ENCODE results near the gene DACT2. TPM values are rescaled to one million over a fixed set of nuclear protein-coding genes. Genes with fewer than 3 reads are reported as not detected.
A peak's percentile ranks its signal among the peaks of the same experiment; 100 is the strongest.

The DACT2 gene
- total and polyA plus RNA-seq, 4 donors: 0.25 to 2.8 (median 0.88) TPM

DNA sequence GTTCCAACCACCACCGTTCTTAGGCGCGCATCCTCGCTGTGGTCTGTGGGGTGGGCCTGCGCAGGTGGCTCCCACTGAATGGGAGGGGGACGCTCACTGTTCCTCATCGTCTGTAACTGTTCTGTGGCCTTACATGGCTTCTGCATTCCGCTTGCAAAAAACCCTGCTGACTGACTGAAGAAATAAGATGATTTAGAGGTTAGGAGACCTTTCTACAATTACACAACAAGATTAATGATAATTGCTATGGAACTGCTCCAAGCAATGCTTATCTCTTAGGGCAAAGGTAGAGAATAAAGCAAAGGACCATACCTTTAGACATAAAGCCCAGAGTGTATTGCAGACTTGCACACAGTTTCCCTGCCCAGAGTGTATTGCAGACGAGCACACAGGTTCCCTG is 14.4 kb upstream of the DACT2 start:
- H3K9ac ChIP-seq (ENCODE audit: low read depth in 1 of 2, low read length in 2 of 2): no peak overlapping the region
- 82% methylated on average over 9 of the region's 9 CpGs for WGBS
- DNase-seq (ENCODE audit: low spot score): no peak
- H3K9me3 ChIP-seq (ENCODE audit: control insufficient read depth in 4 of 4, low read length in 3 of 4): no peaks in the 10 kb centered on the region
- H3K36me3 ChIP-seq (ENCODE audit: control insufficient read depth in 4 of 4, insufficient read depth in 3 of 4, low read depth in 1 of 4, low read length in 3 of 4): no peaks in the 10 kb centered on the region
- no peaks in the 10 kb centered on the region for H3K27me3 ChIP-seq (ENCODE audit: control insufficient read depth in 4 of 4, insufficient read depth in 4 of 4, low read length in 3 of 4)
- H3K27ac ChIP-seq (ENCODE audit: low read depth in 1 of 2, low read length in 2 of 2): no peak overlapping the region
- TF ChIP-seq RAD21 (IDR thresholded peaks at IDR 0.05) (no peak), HNF4A (conservative IDR thresholded peaks at IDR 0.05) (no peak), HNF4G (IDR thresholded peaks at IDR 0.05) (no peak), RXRA (IDR thresholded peaks at IDR 0.05) (no peak), GABPA (IDR thresholded peaks at IDR 0.05 in 1 of 2, conservative IDR thresholded peaks at IDR 0.05 in 1 of 2) (no peak)
- TF ChIP-seq, protein P1, sequence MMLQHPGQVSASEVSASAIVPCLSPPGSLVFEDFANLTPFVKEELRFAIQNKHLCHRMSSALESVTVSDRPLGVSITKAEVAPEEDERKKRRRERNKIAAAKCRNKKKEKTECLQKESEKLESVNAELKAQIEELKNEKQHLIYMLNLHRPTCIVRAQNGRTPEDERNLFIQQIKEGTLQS (IDR thresholded peaks at IDR 0.05): no peak
- H3K4me3 ChIP-seq (ENCODE audit: low read depth in 1 of 3, low read length in 3 of 3): no peak overlapping the region
- H3K4me1 ChIP-seq (ENCODE audit: control insufficient read depth in 4 of 4, insufficient read depth in 4 of 4, low read length in 3 of 4): no peaks in the 10 kb centered on the region

DNA sequence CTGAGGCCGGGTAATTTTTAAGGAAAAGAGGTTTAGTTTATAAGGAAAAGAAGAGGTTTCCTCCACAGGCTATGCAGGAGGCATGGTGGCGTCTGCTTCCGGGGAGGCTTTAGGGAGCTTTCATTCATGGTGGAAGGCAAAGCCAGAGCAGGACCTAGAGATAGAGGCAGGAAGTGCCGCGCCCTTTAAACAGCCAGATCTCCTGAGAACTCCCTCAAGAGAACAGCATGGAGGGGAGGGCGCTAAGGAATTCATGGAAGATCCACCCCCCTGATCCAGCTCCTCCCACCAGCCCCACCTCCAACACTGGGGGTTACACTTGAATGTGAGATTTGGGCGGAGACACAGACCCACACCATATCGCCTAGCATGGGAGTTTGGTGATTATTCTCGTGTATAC is 13.9 kb upstream of the DACT2 start:
- no peak overlapping the region for H3K27ac ChIP-seq (ENCODE audit: low read depth in 1 of 2, low read length in 2 of 2)

DNA sequence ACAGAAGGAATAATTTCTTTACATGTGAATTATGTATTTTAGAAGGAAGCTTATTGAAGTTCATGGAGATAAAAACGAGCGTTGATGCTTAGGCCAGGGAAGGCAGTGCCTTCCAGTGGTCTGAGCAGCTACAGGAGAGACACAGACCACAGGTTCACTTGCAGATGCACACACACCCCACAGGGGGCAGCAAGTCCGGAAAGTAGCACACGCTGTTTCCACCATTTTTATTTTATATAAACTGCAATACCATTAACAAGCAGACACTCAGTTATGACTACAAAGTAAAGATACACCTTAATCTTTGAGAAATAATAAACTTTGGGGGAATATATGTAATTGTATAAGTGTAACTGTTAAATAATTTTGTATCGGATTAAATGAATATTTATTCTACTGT is 13.5 kb upstream of the DACT2 start:
- H3K36me3 ChIP-seq (ENCODE audit: control insufficient read depth in 4 of 4, insufficient read depth in 3 of 4, low read depth in 1 of 4, low read length in 3 of 4): no peaks in the 10 kb centered on the region
- no peak overlapping the region for H3K4me3 ChIP-seq (ENCODE audit: low read depth in 1 of 3, low read length in 3 of 3)
- no peaks in the 10 kb centered on the region for H3K27me3 ChIP-seq (ENCODE audit: control insufficient read depth in 4 of 4, insufficient read depth in 4 of 4, low read length in 3 of 4)
- H3K4me1 ChIP-seq (ENCODE audit: control insufficient read depth in 4 of 4, insufficient read depth in 4 of 4, low read length in 3 of 4): no peaks in the 10 kb centered on the region
- H3K9me3 ChIP-seq (ENCODE audit: control insufficient read depth in 4 of 4, low read length in 3 of 4): no peaks in the 10 kb centered on the region
- 77% methylated on average over 5 of the region's 5 CpGs for WGBS
- no peak overlapping the region for H3K9ac ChIP-seq (ENCODE audit: low read depth in 1 of 2, low read length in 2 of 2)
- DNase-seq (ENCODE audit: low spot score): no peak
- no peak for TF ChIP-seq NR2F2 (IDR thresholded peaks at IDR 0.05)
- peak in 1 of 2 donors; percentile 20 for TF ChIP-seq RAD21 (IDR thresholded peaks at IDR 0.05)
- TF ChIP-seq, protein P2, sequence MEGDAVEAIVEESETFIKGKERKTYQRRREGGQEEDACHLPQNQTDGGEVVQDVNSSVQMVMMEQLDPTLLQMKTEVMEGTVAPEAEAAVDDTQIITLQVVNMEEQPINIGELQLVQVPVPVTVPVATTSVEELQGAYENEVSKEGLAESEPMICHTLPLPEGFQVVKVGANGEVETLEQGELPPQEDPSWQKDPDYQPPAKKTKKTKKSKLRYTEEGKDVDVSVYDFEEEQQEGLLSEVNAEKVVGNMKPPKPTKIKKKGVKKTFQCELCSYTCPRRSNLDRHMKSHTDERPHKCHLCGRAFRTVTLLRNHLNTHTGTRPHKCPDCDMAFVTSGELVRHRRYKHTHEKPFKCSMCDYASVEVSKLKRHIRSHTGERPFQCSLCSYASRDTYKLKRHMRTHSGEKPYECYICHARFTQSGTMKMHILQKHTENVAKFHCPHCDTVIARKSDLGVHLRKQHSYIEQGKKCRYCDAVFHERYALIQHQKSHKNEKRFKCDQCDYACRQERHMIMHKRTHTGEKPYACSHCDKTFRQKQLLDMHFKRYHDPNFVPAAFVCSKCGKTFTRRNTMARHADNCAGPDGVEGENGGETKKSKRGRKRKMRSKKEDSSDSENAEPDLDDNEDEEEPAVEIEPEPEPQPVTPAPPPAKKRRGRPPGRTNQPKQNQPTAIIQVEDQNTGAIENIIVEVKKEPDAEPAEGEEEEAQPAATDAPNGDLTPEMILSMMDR (IDR thresholded peaks at IDR 0.05; ENCODE audit: low read depth, low read length, missing input control): peak; percentile 21
- H3K27ac ChIP-seq (ENCODE audit: low read depth in 1 of 2, low read length in 2 of 2): no peak overlapping the region

More for the DNA sequence above, 13.9 kb upstream of the DACT2 start:
- DNase-seq (ENCODE audit: low spot score): no peak
- H3K9ac ChIP-seq (ENCODE audit: low read depth in 1 of 2, low read length in 2 of 2): no peak overlapping the region
- no peaks in the 10 kb centered on the region for H3K36me3 ChIP-seq (ENCODE audit: control insufficient read depth in 4 of 4, insufficient read depth in 3 of 4, low read depth in 1 of 4, low read length in 3 of 4)
- no peak overlapping the region for H3K4me3 ChIP-seq (ENCODE audit: low read depth in 1 of 3, low read length in 3 of 3)
- H3K4me1 ChIP-seq (ENCODE audit: control insufficient read depth in 4 of 4, insufficient read depth in 4 of 4, low read length in 3 of 4): no peaks in the 10 kb centered on the region
- no peaks in the 10 kb centered on the region for H3K9me3 ChIP-seq (ENCODE audit: control insufficient read depth in 4 of 4, low read length in 3 of 4)
- no peaks in the 10 kb centered on the region for H3K27me3 ChIP-seq (ENCODE audit: control insufficient read depth in 4 of 4, insufficient read depth in 4 of 4, low read length in 3 of 4)
- WGBS: 74% methylated on average over 9 of the region's 9 CpGs
- TF ChIP-seq HNF4G (IDR thresholded peaks at IDR 0.05) (no peak), GABPA (IDR thresholded peaks at IDR 0.05 in 1 of 2, conservative IDR thresholded peaks at IDR 0.05 in 1 of 2) (no peak)
- TF ChIP-seq, protein P3, sequence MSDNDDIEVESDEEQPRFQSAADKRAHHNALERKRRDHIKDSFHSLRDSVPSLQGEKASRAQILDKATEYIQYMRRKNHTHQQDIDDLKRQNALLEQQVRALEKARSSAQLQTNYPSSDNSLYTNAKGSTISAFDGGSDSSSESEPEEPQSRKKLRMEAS (IDR thresholded peaks at IDR 0.05): no peak

DNA sequence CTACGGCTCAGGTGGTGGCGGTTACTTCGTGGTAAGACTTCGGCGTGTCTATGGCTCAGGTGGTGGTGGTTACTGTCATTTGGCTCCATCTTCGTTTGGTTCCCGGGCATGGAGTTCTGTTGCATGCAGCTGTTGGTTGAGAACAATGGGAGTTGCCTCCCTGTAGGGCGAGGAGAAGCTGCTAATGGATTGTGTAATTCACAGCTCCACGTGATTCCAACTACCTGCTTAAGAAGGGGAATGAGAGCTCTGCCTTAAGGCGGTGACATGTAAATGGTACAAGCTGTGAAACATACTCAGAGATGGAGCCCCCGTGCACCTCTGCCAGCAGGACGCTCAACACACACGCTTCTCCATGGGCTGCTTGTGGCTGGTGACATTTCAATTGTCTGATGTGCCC is 12.4 kb upstream of the DACT2 start:
- no peaks in the 10 kb centered on the region for H3K4me1 ChIP-seq (ENCODE audit: control insufficient read depth in 4 of 4, insufficient read depth in 4 of 4, low read length in 3 of 4)
- TF ChIP-seq RAD21 (IDR thresholded peaks at IDR 0.05) (no peak), FOXA2 (IDR thresholded peaks at IDR 0.05) (no peak), TAF1 (conservative IDR thresholded peaks at IDR 0.05) (no peak), SP1 (IDR thresholded peaks at IDR 0.05) (no peak)
- TF ChIP-seq, protein P4, sequence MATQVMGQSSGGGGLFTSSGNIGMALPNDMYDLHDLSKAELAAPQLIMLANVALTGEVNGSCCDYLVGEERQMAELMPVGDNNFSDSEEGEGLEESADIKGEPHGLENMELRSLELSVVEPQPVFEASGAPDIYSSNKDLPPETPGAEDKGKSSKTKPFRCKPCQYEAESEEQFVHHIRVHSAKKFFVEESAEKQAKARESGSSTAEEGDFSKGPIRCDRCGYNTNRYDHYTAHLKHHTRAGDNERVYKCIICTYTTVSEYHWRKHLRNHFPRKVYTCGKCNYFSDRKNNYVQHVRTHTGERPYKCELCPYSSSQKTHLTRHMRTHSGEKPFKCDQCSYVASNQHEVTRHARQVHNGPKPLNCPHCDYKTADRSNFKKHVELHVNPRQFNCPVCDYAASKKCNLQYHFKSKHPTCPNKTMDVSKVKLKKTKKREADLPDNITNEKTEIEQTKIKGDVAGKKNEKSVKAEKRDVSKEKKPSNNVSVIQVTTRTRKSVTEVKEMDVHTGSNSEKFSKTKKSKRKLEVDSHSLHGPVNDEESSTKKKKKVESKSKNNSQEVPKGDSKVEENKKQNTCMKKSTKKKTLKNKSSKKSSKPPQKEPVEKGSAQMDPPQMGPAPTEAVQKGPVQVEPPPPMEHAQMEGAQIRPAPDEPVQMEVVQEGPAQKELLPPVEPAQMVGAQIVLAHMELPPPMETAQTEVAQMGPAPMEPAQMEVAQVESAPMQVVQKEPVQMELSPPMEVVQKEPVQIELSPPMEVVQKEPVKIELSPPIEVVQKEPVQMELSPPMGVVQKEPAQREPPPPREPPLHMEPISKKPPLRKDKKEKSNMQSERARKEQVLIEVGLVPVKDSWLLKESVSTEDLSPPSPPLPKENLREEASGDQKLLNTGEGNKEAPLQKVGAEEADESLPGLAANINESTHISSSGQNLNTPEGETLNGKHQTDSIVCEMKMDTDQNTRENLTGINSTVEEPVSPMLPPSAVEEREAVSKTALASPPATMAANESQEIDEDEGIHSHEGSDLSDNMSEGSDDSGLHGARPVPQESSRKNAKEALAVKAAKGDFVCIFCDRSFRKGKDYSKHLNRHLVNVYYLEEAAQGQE (IDR thresholded peaks at IDR 0.05): no peak
- TF ChIP-seq, protein P3 (IDR thresholded peaks at IDR 0.05): no peak
- no peaks in the 10 kb centered on the region for H3K36me3 ChIP-seq (ENCODE audit: control insufficient read depth in 4 of 4, insufficient read depth in 3 of 4, low read depth in 1 of 4, low read length in 3 of 4)
- no peaks in the 10 kb centered on the region for H3K9me3 ChIP-seq (ENCODE audit: control insufficient read depth in 4 of 4, low read length in 3 of 4)
- no peak overlapping the region for H3K27ac ChIP-seq (ENCODE audit: low read depth in 1 of 2, low read length in 2 of 2)
- no peak for DNase-seq (ENCODE audit: low spot score)
- no peaks in the 10 kb centered on the region for H3K27me3 ChIP-seq (ENCODE audit: control insufficient read depth in 4 of 4, insufficient read depth in 4 of 4, low read length in 3 of 4)
- no peak overlapping the region for H3K9ac ChIP-seq (ENCODE audit: low read depth in 1 of 2, low read length in 2 of 2)
- H3K4me3 ChIP-seq (ENCODE audit: low read depth in 1 of 3, low read length in 3 of 3): no peak overlapping the region
- 69% methylated on average over 13 of the region's 13 CpGs for WGBS

Measured in liver (tissue), 9 donors.